Measurements from ENCODE around the gene NSMCE4A. TPM values are rescaled to one million over a fixed set of nuclear protein-coding genes. Genes with fewer than 3 reads are reported as not detected.

NSMCE4A gene
- total and polyA plus RNA-seq, 2 of the 8 experiments (the other 6 are each of a cell fraction or from before 2014, with no cell fraction given): 48.6 to 66.0 TPM

- CTCF ChIA-PET (ENCODE audit: partially characterized antibody): no interaction called here
- no peak for FAIRE-seq
- WGBS, 2 experiments (ENCODE audit: extremely low coverage in 1 of 2, insufficient coverage in 1 of 2, insufficient read length in 1 of 2, insufficient replicate concordance in 2 of 2, low coverage in 1 of 2, low lambda C conversion rate in 2 of 2, missing lambda C conversion rate in 1 of 2): 84% methylated on average over 8 of the region's 8 CpGs; no CpG with 5 or more reads in 1 of the 2 experiments
- no peak for TF ChIP-seq E2F6 (IDR thresholded peaks at IDR 0.05)
- TF ChIP-seq FOSL1 (IDR thresholded peaks at IDR 0.05; ENCODE audit: insufficient read depth, low read depth, low read length): no peak
- no peak for TF ChIP-seq CHD2 (IDR thresholded peaks at IDR 0.05; ENCODE audit: low read length)
- TF ChIP-seq RFX5 (IDR thresholded peaks at IDR 0.05; ENCODE audit: borderline replicate concordance, low read depth, low read length): no peak
- TF ChIP-seq POU5F1 (IDR thresholded peaks at IDR 0.05; ENCODE audit: low read depth, low read length): no peak
- no peak for TF ChIP-seq SIRT6 (IDR thresholded peaks at IDR 0.05; ENCODE audit: low read length)
- no peak for TF ChIP-seq MAX (IDR thresholded peaks at IDR 0.05)
- TF ChIP-seq POLR2A (IDR thresholded peaks at IDR 0.05; ENCODE audit: control extremely low read depth in 1 of 2, low read depth in 2 of 2, low read length in 2 of 2): no peak
- no peak for TF ChIP-seq NANOG (IDR thresholded peaks at IDR 0.05; ENCODE audit: insufficient read depth, low read depth, low read length, poor library complexity, severe bottlenecking)
- TF ChIP-seq CTCF (IDR thresholded peaks at IDR 0.05; ENCODE audit: control extremely low read depth in 1 of 3, insufficient read depth in 1 of 3, low read depth in 1 of 3, low read length in 3 of 3): no peak
- TF ChIP-seq BRCA1 (IDR thresholded peaks at IDR 0.05; ENCODE audit: low read depth, low read length): no peak
Measured at GRCh38 chr10:122013311-122013780, 38.3 kb upstream of the NSMCE4A start.

More at GRCh38 chr10:122013311-122013780, 38.3 kb upstream of the NSMCE4A start:
- no peaks in the 10 kb centered on the region for H3K79me1 ChIP-seq (ENCODE audit: low read depth, low read length)
- H4K5ac ChIP-seq (ENCODE audit: insufficient read length, low read depth, low read length): no peak overlapping the region
- no peak overlapping the region for H3K23ac ChIP-seq (ENCODE audit: insufficient read length)
- H3K23me2 ChIP-seq (ENCODE audit: low read depth, low read length): no peaks in the 10 kb centered on the region
- no peak overlapping the region for H3K4ac ChIP-seq (replicated peaks; ENCODE audit: insufficient read length, low read depth, low read length)
- no peaks in the 10 kb centered on the region for H3K36me3 ChIP-seq (ENCODE audit: control insufficient read depth in 2 of 4, insufficient read depth in 4 of 4, low read length in 3 of 4)
- H4K20me1 ChIP-seq (replicated peaks in 1 of 2; ENCODE audit: control insufficient read depth in 1 of 2, insufficient read depth in 2 of 2, low read length in 2 of 2): no peaks in the 10 kb centered on the region
- DNase-seq (ENCODE audit: low read depth in 1 of 2, low spot score in 2 of 2): no peak
- H2BK5ac ChIP-seq (ENCODE audit: low read depth, low read length): no peak overlapping the region
- no peak overlapping the region for H4K91ac ChIP-seq (replicated peaks; ENCODE audit: insufficient read length, low read length)
- no peak overlapping the region for H3K27ac ChIP-seq (ENCODE audit: low read depth, low read length)
- H3K4me3 ChIP-seq (ENCODE audit: extremely low read depth in 1 of 4, insufficient read depth in 2 of 4, low read depth in 3 of 4, low read length in 4 of 4): no peak overlapping the region
- H3K18ac ChIP-seq (ENCODE audit: extremely low read depth, low read length): no peak overlapping the region
- no peaks in the 10 kb centered on the region for H3K79me2 ChIP-seq (ENCODE audit: control insufficient read depth in 1 of 2, insufficient read depth in 2 of 2, low read length in 2 of 2)
- H2AFZ ChIP-seq (ENCODE audit: low read length): peak overlapping the region; percentile 28; the same call in 1 of the 2 replicates
- no peak overlapping the region for H3K4me2 ChIP-seq (ENCODE audit: insufficient read depth in 1 of 2, low read depth in 2 of 2, low read length in 2 of 2)
- H3K27me3 ChIP-seq (replicated peaks in 1 of 4; ENCODE audit: control insufficient read depth in 3 of 4, extremely low read depth in 1 of 4, insufficient read depth in 3 of 4, low read length in 3 of 4): no peaks in the 10 kb centered on the region
- H2BK15ac ChIP-seq (ENCODE audit: low read length): no peak overlapping the region
- H2BK120ac ChIP-seq (replicated peaks; ENCODE audit: low read depth, low read length): no peak overlapping the region
- no peak overlapping the region for H2BK20ac ChIP-seq (ENCODE audit: low read length)
- no peak overlapping the region for H3K14ac ChIP-seq (ENCODE audit: insufficient read length)
- H2BK12ac ChIP-seq (ENCODE audit: low read depth, low read length): no peak overlapping the region
- H4K8ac ChIP-seq (ENCODE audit: extremely low read depth, insufficient read depth, low read length): no peak overlapping the region
- no peak overlapping the region for H3K9ac ChIP-seq (replicated peaks in 1 of 4; ENCODE audit: extremely low read depth in 1 of 4, low read depth in 3 of 4, low read length in 3 of 4)
- POLR2A ChIA-PET (ENCODE audit: partially characterized antibody): no interaction called here
- no peak overlapping the region for H2AK5ac ChIP-seq (ENCODE audit: low read depth, low read length)
- no peaks in the 10 kb centered on the region for H3K9me3 ChIP-seq (ENCODE audit: insufficient read depth in 2 of 2, low read depth in 1 of 2, low read length in 1 of 2)
- H3K56ac ChIP-seq (replicated peaks; ENCODE audit: insufficient read length, low read depth, low read length): no peak overlapping the region
- H3K4me1 ChIP-seq (replicated peaks in 1 of 4; ENCODE audit: control insufficient read depth in 3 of 4, insufficient read depth in 4 of 4, low read length in 3 of 4): no peaks in the 10 kb centered on the region

Measured in H1 (cell line).